Stimulated activated CD4-positive, alpha-beta T cell treated with anti-CD3 and anti-CD28 coated beads, Interleukin-12 subunit alpha, Interleukin-12 subunit beta, amount 100 ng/mL, for 4 hours (primary cell): ENCODE data around the gene MTMR8.

Experiments used
- DNase-seq: peaks from one replicate; pipeline ENCODE4 v3.0.0-alpha.2; 2020

MTMR8 gene

GRCh38 chrX:64291123-64291522 lies 104.1 kb downstream of the MTMR8 start:
- DNase-seq, result no peak

- DNase-seq, result no peak
These were observed 130.0 kb downstream of the MTMR8 start for GRCh38 chrX:64265265-64265664.

GRCh38 chrX:64230123-64230970 lies 164.9 kb downstream of the MTMR8 start, which contains the start of gene ASB12:
TSS of gene ASB12 (minus strand) at chrX:64230607. CDS start at chrX:64225650, 4,957 bp downstream.
- no peak for DNase-seq

- no peak for DNase-seq
These were observed 166.1 kb downstream of the MTMR8 start for GRCh38 chrX:64229154-64229553.
